Spleen (tissue), 11 donors: Measurements from ENCODE around the gene CPLX1. TPM values are rescaled to one million over a fixed set of nuclear protein-coding genes. Genes with fewer than 3 reads are reported as not detected.

Experiments
- DNase-seq: peaks from one replicate; pipeline ENCODE4 v3.0.0-alpha.2; 2020
- H3K27ac ChIP-seq, 8 donors: fragments of 200-600 bp; sonication (generic) in 7 of 8; 1 replicate in 4 of 8; 2 replicates in 4 of 8; pipeline versions ENCODE4 v1.5.0 to v1.8.0; 2016 to 2021; ENCODE audit warnings: inconsistent platforms in 4 of 8, mild to moderate bottlenecking in 4 of 8, moderate library complexity in 1 of 8
- H3K27me3 ChIP-seq, 7 donors: fragments of 200-600 bp; sonication (generic) in 6 of 7; replicated peaks in 1 of 7; 1 replicate in 4 of 7; 2 replicates in 3 of 7; pipeline versions ENCODE4 v1.5.0 to v1.8.0; 2016 to 2021; ENCODE audit warnings: inconsistent platforms in 3 of 7, mild to moderate bottlenecking in 1 of 7
- H3K36me3 ChIP-seq, 6 donors: fragments of 200-600 bp; sonication (generic) in 5 of 6; 1 replicate in 4 of 6; 2 replicates in 2 of 6; pipeline versions ENCODE4 v1.5.0 to v1.8.0; 2016 to 2021; ENCODE audit warnings: inconsistent platforms in 2 of 6
- H3K4me1 ChIP-seq, 6 donors: fragments of 200-600 bp; sonication (generic) in 5 of 6; 1 replicate in 3 of 6; 2 replicates in 3 of 6; pipeline versions ENCODE4 v1.5.0 to v1.8.0; 2016 to 2021; ENCODE audit warnings: inconsistent platforms in 3 of 6
- H3K4me3 ChIP-seq, 8 donors: fragments of 200-600 bp; sonication (generic) in 7 of 8; 1 replicate in 4 of 8; 2 replicates in 4 of 8; pipeline versions ENCODE4 v1.5.0 to v1.8.0; 2016 to 2021; ENCODE audit warnings: inconsistent platforms in 4 of 8, mild to moderate bottlenecking in 4 of 8, moderate library complexity in 2 of 8
- H3K9me3 ChIP-seq, 8 donors: fragments of 200-600 bp; sonication (generic) in 7 of 8; 1 replicate in 4 of 8; 2 replicates in 4 of 8; pipeline versions ENCODE4 v1.5.0 to v1.8.0; 2016 to 2021; ENCODE audit warnings: inconsistent platforms in 4 of 8
- CTCF ChIP-seq, 11 experiments: fragments of 200-600 bp in 7 of 11; fragments of 450-650 bp in 4 of 11; sonication (generic) in 4 of 11; IDR thresholded peaks in 8 of 11; conservative IDR thresholded peaks in 3 of 11; 1 replicate in 7 of 11; 2 replicates in 4 of 11; pipeline versions ENCODE4 v1.4.0 to v1.8.0; 2016 to 2021; ENCODE audit warnings: antibody characterized with exemption in 11 of 11, inconsistent platforms in 4 of 11, mild to moderate bottlenecking in 1 of 11
- POLR2A ChIP-seq, 3 donors: fragments of 450-650 bp; IDR thresholded peaks; one replicate each; pipeline ENCODE4 v1.5.1; 2017; ENCODE audit warnings: antibody characterized with exemption in 3 of 3, mild to moderate bottlenecking in 1 of 3
- POLR2AphosphoS5 ChIP-seq, 3 donors: sonication (generic); formaldehyde crosslinking; IDR thresholded peaks; one replicate each; pipeline ENCODE4 v1.5.1; 2017; ENCODE audit warnings: antibody characterized with exemption in 3 of 3
- WGBS, 5 donors: extraction: QIAGEN DNeasy Blood & Tissue Kit in 3 of 5; methylation state at CpG; one replicate each; pipeline versions ENCODE4 v1.1.5 to v1.1.7; 2013 to 2018; 5-methylcytosine and 5-hydroxymethylcytosine counted together
- intact Hi-C: fragments of 100-400 bp; cut with DNase I; formaldehyde crosslinking; loops from one replicate; pipeline ENCODE4 v1.15.0; 2023; ENCODE audit warnings: low total_unique reads
- polyA plus RNA-seq, 3 donors: library from polyadenylated mRNA; stranded (reverse); fragments of 200-250 nt; gene quantifications; one replicate each; pipeline ENCODE4 v1.2.1, GENCODE V29; 2013
- total RNA-seq, 7 donors: library from RNA; depleted of rRNA in 3 of 7; stranded (reverse); fragments of >200 nt in 3 of 7; fragmentation: NEBNext Ultra II Directional in 4 of 7; extraction: Animal tissue kit (Norgen Biotek cat#: 25700) in 4 of 7; gene quantifications; one replicate each; pipeline versions ENCODE4 v1.1.0 to v1.2.1, GENCODE V29; 2016 to 2021
- donor health status: healthy with polysubstance abuse.
- donor health status: DM: no; HTN: no; CAD: no; lungs with moderate emphysema.
- donor health status: DM: no; HTN: no; CAD: no.
- donor health status: Bipolar disorder and iron deficiency.
- donor health status: healthy.
- donor health status: DM: no; HTN: no; CAD: no.
- donor health status: DM: yes; HTN: yes; CAD: no.

The CPLX1 gene
- total and polyA plus RNA-seq, 10 donors, result 1.3 to 20.7 (median 11.5) TPM

GRCh38 chr4:803884-804283 lies 22.0 kb downstream of the CPLX1 start:
- Histone ChIP-seq H3K27ac (no peak overlapping the region), H3K4me1 (peaks cover 0 to 8% (median 0%) of the 10 kb centered on the region in 6 donors), H3K4me3 (no peak overlapping the region), H3K27me3 (peaks cover 0 to 20% (median 0%) of the 10 kb centered on the region in 7 donors), H3K9me3 (peaks cover 0 to 6% (median 0%) of the 10 kb centered on the region in 8 donors), H3K36me3 (no peaks in the 10 kb centered on the region)
- TF ChIP-seq POLR2AphosphoS5 (IDR thresholded peaks at IDR 0.05), result no peak
- TF ChIP-seq CTCF (IDR thresholded peaks at IDR 0.05 in 8 of 11, conservative IDR thresholded peaks at IDR 0.05 in 3 of 11), result no peak
- no peak for TF ChIP-seq POLR2A (IDR thresholded peaks at IDR 0.05)
- no peak for DNase-seq
- WGBS, 5 donors, result 89 to 96% (median 94%) methylated on average over 13 of the region's 13 CpGs
- intact Hi-C loops, result no loop called here

GRCh38 chr4:801436-802124 lies 24.3 kb downstream of the CPLX1 start:
- intact Hi-C loops, result no loop called here
- peaks cover 0 to 29% (median 0%) of the 10 kb centered on the region in 7 donors for H3K27me3 ChIP-seq
- DNase-seq, result peak; percentile 12
- H3K9me3 ChIP-seq, result peaks cover 0 to 6% (median 0%) of the 10 kb centered on the region in 8 donors
- H3K27ac ChIP-seq, result no peak overlapping the region
- no peaks in the 10 kb centered on the region for H3K36me3 ChIP-seq
- no peak for TF ChIP-seq POLR2A (IDR thresholded peaks at IDR 0.05)
- TF ChIP-seq CTCF (IDR thresholded peaks at IDR 0.05 in 8 of 11, conservative IDR thresholded peaks at IDR 0.05 in 3 of 11), result no peak
- no peak for TF ChIP-seq POLR2AphosphoS5 (IDR thresholded peaks at IDR 0.05)
- 88 to 90% (median 90%) methylated on average over 13 of the region's 13 CpGs for WGBS, 5 donors
- H3K4me3 ChIP-seq, result no peak overlapping the region
- no peaks in the 10 kb centered on the region for H3K4me1 ChIP-seq

- 66 to 79% (median 78%) methylated on average over 4 of the region's 4 CpGs for WGBS, 5 donors
- Histone ChIP-seq H3K4me3 (no peak overlapping the region), H3K27me3 (peaks cover 0 to 58% (median 40%) of the 10 kb centered on the region in 7 donors), H3K27ac (no peak overlapping the region), H3K36me3 (no peaks in the 10 kb centered on the region), H3K4me1 (peaks cover 3 to 37% (median 35%) of the 10 kb centered on the region in 6 donors), H3K9me3 (peaks cover 0 to 6% (median 0%) of the 10 kb centered on the region in 8 donors)
- DNase-seq, result no peak
- TF ChIP-seq POLR2AphosphoS5 (IDR thresholded peaks at IDR 0.05), result no peak
- no peak for TF ChIP-seq POLR2A (IDR thresholded peaks at IDR 0.05)
- no peak for TF ChIP-seq CTCF (IDR thresholded peaks at IDR 0.05 in 8 of 11, conservative IDR thresholded peaks at IDR 0.05 in 3 of 11)
- intact Hi-C loops, result no loop called here
Measured at GRCh38 chr4:797066-797465, 28.9 kb downstream of the CPLX1 start.

- no peak overlapping the region for H3K4me3 ChIP-seq
- 92 to 97% (median 92%) methylated on average over 17 of the region's 17 CpGs for WGBS, 5 donors
- H3K27me3 ChIP-seq, result peaks cover 6 to 66% (median 48%) of the 10 kb centered on the region in 7 donors
- no peak for TF ChIP-seq POLR2AphosphoS5 (IDR thresholded peaks at IDR 0.05)
- no peak for TF ChIP-seq POLR2A (IDR thresholded peaks at IDR 0.05)
- TF ChIP-seq CTCF (IDR thresholded peaks at IDR 0.05 in 8 of 11, conservative IDR thresholded peaks at IDR 0.05 in 3 of 11), result no peak
- intact Hi-C loops, result no loop called here
- H3K27ac ChIP-seq, result no peak overlapping the region
- peaks cover 3 to 44% (median 39%) of the 10 kb centered on the region in 6 donors for H3K4me1 ChIP-seq
- H3K36me3 ChIP-seq, result no peaks in the 10 kb centered on the region
- DNase-seq, result no peak
- peaks cover 0 to under 1% (median 0%) of the 10 kb centered on the region in 8 donors for H3K9me3 ChIP-seq
Measured at GRCh38 chr4:796206-796605, 29.7 kb downstream of the CPLX1 start.
